Activated CD8-positive, alpha-beta memory T cell treated with anti-CD3 and anti-CD28 coated beads for 1 hour (primary cell): ENCODE results near the gene RAB3GAP2.
"Not testable (repeated sequence)": the region's sequence is repeated elsewhere in the genome, so short reads cannot be mapped to it uniquely, and the experiment has no call there.

Experiments
- DNase-seq, 2 donors: peaks; one replicate each; pipeline ENCODE4 v3.0.0-alpha.2; 2020; ENCODE audit warnings: low read depth in 1 of 2; ENCODE audit errors: extremely low read depth in 1 of 2

Gene RAB3GAP2

GRCh38 chr1:220151454-220151853 is 120.8 kb downstream of the RAB3GAP2 start:
- no peak for DNase-seq

- no peak for DNase-seq
These were observed 122.5 kb downstream of the RAB3GAP2 start for GRCh38 chr1:220149742-220150141.

GRCh38 chr1:220144051-220144450 is 128.2 kb downstream of the RAB3GAP2 start:
- no peak for DNase-seq

- no peak for DNase-seq
These were observed 132.3 kb downstream of the RAB3GAP2 start for GRCh38 chr1:220139966-220140365.

- DNase-seq, result no peak
These were observed 135.1 kb downstream of the RAB3GAP2 start for GRCh38 chr1:220137019-220137786.

- DNase-seq, result no peak
These were observed 136.5 kb downstream of the RAB3GAP2 start for GRCh38 chr1:220135755-220136154.

GRCh38 chr1:220129479-220130210 is 142.6 kb downstream of the RAB3GAP2 start:
- DNase-seq, result no peak

- DNase-seq, result no peak
These were observed 145.2 kb downstream of the RAB3GAP2 start for GRCh38 chr1:220127076-220127475.

- no peak for DNase-seq
These were observed 147.7 kb downstream of the RAB3GAP2 start for GRCh38 chr1:220124542-220124941.

- no peak for DNase-seq
These were observed 148.4 kb downstream of the RAB3GAP2 start for GRCh38 chr1:220123889-220124288.

- DNase-seq, result no peak
These were observed 149.2 kb downstream of the RAB3GAP2 start for GRCh38 chr1:220123066-220123465.

GRCh38 chr1:220121791-220122530 is 150.3 kb downstream of the RAB3GAP2 start:
- no peak for DNase-seq

- DNase-seq, result no peak
These were observed 153.2 kb downstream of the RAB3GAP2 start for GRCh38 chr1:220119043-220119512.

GRCh38 chr1:220113136-220113695 is 159.0 kb downstream of the RAB3GAP2 start:
- DNase-seq, result no peak

- DNase-seq, result not testable (repeated sequence)
These were observed 159.7 kb downstream of the RAB3GAP2 start for GRCh38 chr1:220112600-220112999.

GRCh38 chr1:220110473-220110872 is 161.8 kb downstream of the RAB3GAP2 start:
- DNase-seq, result not testable (repeated sequence)

- no peak for DNase-seq
These were observed 172.4 kb downstream of the RAB3GAP2 start for GRCh38 chr1:220099826-220100225.
